MCF 10A (cell line): ENCODE data around the gene TREX2. TPM values are rescaled to one million over a fixed set of nuclear protein-coding genes. Genes with fewer than 3 reads are reported as not detected.

Experiments used
- BruUV-seq: library from RNA; stranded (reverse); fragments of 400-500 nt; replicated peaks from 2 replicates; lab custom pipeline; 2021; lab: Mats Ljungman, UMichigan
- CTCF ChIA-PET: fragments of 300-600 bp; sonication (Branson Sonifier 250); formaldehyde crosslinking; extraction: SDS; loops from one replicate; lab custom pipeline; 2021; ENCODE audit warnings: antibody characterized with exemption, inconsistent platforms; lab: Yijun Ruan, JAX
- POLR2A ChIA-PET: fragments of 300-600, 350-650 bp; sonication (Branson Sonifier 250); formaldehyde crosslinking; extraction: SDS; loops from one replicate; lab custom pipeline; 2020; ENCODE audit warnings: antibody characterized with exemption, inconsistent platforms; lab: Yijun Ruan, JAX
- DNase-seq: peaks from one replicate; pipeline ENCODE4 v3.0.0-alpha.2; 2018; ENCODE audit not compliant: unreplicated experiment
- H3K27ac Mint-ChIP-seq: one replicate; pipeline ENCODE4 v1.8.0; 2022; ENCODE audit warnings: mild to moderate bottlenecking, low read depth, mixed read lengths; ENCODE audit not compliant: unreplicated experiment
- H3K27me3 Mint-ChIP-seq: one replicate; pipeline ENCODE4 v1.8.0; 2022; ENCODE audit warnings: mixed read lengths; ENCODE audit not compliant: insufficient read depth, unreplicated experiment
- H3K36me3 Mint-ChIP-seq: one replicate; pipeline ENCODE4 v1.8.0; 2022; ENCODE audit warnings: mild to moderate bottlenecking, moderate library complexity, mixed read lengths; ENCODE audit not compliant: insufficient read depth, unreplicated experiment
- H3K4me1 Mint-ChIP-seq: one replicate; pipeline ENCODE4 v1.8.0; 2022; ENCODE audit warnings: mixed read lengths; ENCODE audit not compliant: insufficient read depth, unreplicated experiment
- H3K4me3 Mint-ChIP-seq: one replicate; pipeline ENCODE4 v1.8.0; 2022; ENCODE audit warnings: mild to moderate bottlenecking, moderate library complexity, mixed read lengths; ENCODE audit not compliant: unreplicated experiment
- H3K9me3 Mint-ChIP-seq: one replicate; pipeline ENCODE4 v1.8.0; 2022; ENCODE audit warnings: mixed read lengths; ENCODE audit not compliant: unreplicated experiment
- CTCF ChIP-seq: fragments of 200-600 bp; IDR thresholded peaks from one replicate; pipeline ENCODE4 v1.8.0; 2022; ENCODE audit warnings: antibody characterized with exemption, mild to moderate bottlenecking; ENCODE audit not compliant: unreplicated experiment
- intact Hi-C: fragments of 100-400 bp; cut with micrococcal nuclease; formaldehyde crosslinking; loops from 2 replicates; pipeline ENCODE4 v1.14.1; 2022
- total RNA-seq: library from RNA; stranded (reverse); gene quantifications from 2 replicates; pipeline ENCODE4 v1.2.3, GENCODE V29; 2022

The TREX2 gene
- total RNA-seq, 1 experiment from 2014 or later = 0.75 TPM

GRCh38 chrX:153473126-153473525, 27.3 kb upstream of the TREX2 start:
- intact Hi-C loops = no loop called here
- no peak for TF ChIP-seq CTCF
- no TSS peak for BruUV-seq
- no peak overlapping the region for H3K27ac Mint-ChIP-seq
- H3K4me3 Mint-ChIP-seq = no peak overlapping the region
- H3K4me1 Mint-ChIP-seq = no peaks in the 10 kb centered on the region
- DNase-seq = no peak
- no peaks in the 10 kb centered on the region for H3K27me3 Mint-ChIP-seq
- H3K36me3 Mint-ChIP-seq = no peaks in the 10 kb centered on the region
- POLR2A ChIA-PET = interaction anchor here (0.6 kb wide), 1 partner anchor 15 kb away, joined by 4 read pairs; no protein-coding TSS in a partner anchor
- CTCF ChIA-PET = interaction anchor here (1.1 to 3.2 kb wide), 2 partner anchors 34 to 516 kb away, joined by 3 to 13 read pairs; no protein-coding TSS in a partner anchor
- no peaks in the 10 kb centered on the region for H3K9me3 Mint-ChIP-seq

- Mint-ChIP-seq H3K9me3 (no peaks in the 10 kb centered on the region), H3K27me3 (no peaks in the 10 kb centered on the region), H3K27ac (no peak overlapping the region), H3K4me1 (no peaks in the 10 kb centered on the region), H3K4me3 (no peak overlapping the region), H3K36me3 (no peaks in the 10 kb centered on the region)
- ChIA-PET CTCF (interaction anchor here (0.5 to 3.2 kb wide), 6 partner anchors 16 to 1652 kb away, joined by 3 to 13 read pairs (median 4); no protein-coding TSS in a partner anchor), POLR2A (no interaction called here)
- TF ChIP-seq CTCF = no peak
- intact Hi-C loops = no loop called here
- no peak for DNase-seq
- no TSS peak for BruUV-seq
These were observed 25.9 kb upstream of the TREX2 start for GRCh38 chrX:153471663-153472280.

DNA sequence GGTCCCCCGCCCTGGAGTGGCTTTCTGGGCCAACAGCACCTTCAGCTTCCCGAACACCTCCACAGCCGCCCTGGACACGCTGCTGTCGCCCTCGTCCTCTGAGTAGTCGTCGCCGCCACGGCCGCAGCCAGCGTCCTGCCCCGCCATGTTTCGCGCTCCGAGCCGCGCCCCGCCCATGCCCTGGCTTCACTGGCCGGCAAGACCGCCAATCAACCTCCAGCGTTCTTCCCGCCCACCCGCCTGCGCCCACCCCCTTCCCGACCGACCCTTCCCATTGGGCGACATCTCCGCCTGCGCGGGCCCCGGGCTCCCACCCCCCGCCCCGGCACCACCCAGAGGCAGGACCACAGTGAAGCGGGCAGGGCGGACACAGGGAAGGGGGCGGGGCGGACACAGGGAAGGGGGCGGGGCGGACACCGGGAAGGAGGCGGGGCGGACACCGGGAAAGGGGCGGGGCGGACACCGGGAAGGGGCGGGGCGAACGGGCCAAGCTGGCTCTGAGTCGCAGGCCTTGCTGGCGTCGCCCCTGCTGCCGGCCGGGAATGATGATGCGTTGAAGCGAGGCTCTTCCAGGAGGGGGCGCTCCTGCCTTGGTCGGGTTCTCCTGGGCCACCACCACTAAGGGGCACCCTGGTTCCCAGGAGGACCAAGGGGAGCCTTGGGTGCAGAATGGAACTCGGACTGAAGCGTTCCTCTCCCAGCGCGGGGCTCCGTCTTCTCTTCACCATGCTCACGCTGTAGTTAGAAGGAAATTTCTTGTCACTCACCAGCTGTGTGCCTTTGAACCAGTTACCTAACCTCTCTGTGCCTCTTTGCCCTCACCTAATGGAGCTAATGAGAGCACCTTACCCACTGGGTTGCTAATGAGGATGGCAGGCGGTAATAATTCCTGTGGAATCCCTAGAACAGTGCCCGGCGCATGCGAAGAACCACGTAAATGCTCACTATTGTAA, 24.8 kb upstream of the TREX2 start, which contains the start of gene HAUS7:
Gene HAUS7, minus strand, starts transcription at position 166 of the 953 bp plus-strand sequence. Its CDS starts 19 bp downstream, at position 147.
- Mint-ChIP-seq H3K27ac (peak within 1 kb of the TSS; percentile 35), H3K9me3 (no peaks in the 10 kb centered on the region), H3K4me1 (no peaks in the 10 kb centered on the region), H3K36me3 (no peaks in the 10 kb centered on the region), H3K27me3 (no peaks in the 10 kb centered on the region), H3K4me3 (peak within 1 kb of the TSS; percentile 75)
- TF ChIP-seq CTCF = peak; percentile 66
- no TSS peak for BruUV-seq
- ChIA-PET POLR2A (interaction anchor here (1.2 kb wide), 1 partner anchor 24 kb away, joined by 3 read pairs; the partner anchor contains the start of gene BGN), CTCF (interaction anchor here (1.3 to 3.2 kb wide), 2 partner anchors 36 to 409 kb away, joined by 3 to 13 read pairs; no protein-coding TSS in a partner anchor)
- DNase-seq = peak; percentile 83
- intact Hi-C loops = no loop called here
